SK-N-SH (cell line): ENCODE data around the gene RIOK1. TPM values are rescaled to one million over a fixed set of nuclear protein-coding genes. Genes with fewer than 3 reads are reported as not detected.

Source experiments
- CTCF ChIA-PET: fragments of 300-600, 350-600 bp; formaldehyde crosslinking; extraction: SDS; loops from one replicate; lab custom pipeline; 2021; lab: Yijun Ruan, JAX
- POLR2A ChIA-PET: fragments of 350-600 bp; sonication (Branson Sonifier 250); formaldehyde crosslinking; extraction: SDS; loops from one replicate; lab custom pipeline; 2020; ENCODE audit warnings: antibody characterized with exemption, inconsistent platforms; lab: Yijun Ruan, JAX
- DNase-seq: peaks from one replicate; pipeline ENCODE4 v3.0.0; 2012
- H2AFZ ChIP-seq: fragments of 200-600 bp; sonication (generic); 2 replicates; pipeline ENCODE4 v1.8.1; 2016; ENCODE audit warnings: antibody characterized with exemption, mild to moderate bottlenecking, low read depth
- H3F3A ChIP-seq: fragments of 200-600 bp; sonication (generic); replicated peaks from 2 replicates; pipeline ENCODE3; 2016; ENCODE audit warnings: antibody characterized with exemption, mild to moderate bottlenecking; ENCODE audit not compliant: insufficient read depth
- H3K27ac ChIP-seq, 2 experiments: fragments of 200-500 bp in 1 of 2; fragments of 200-600 bp in 1 of 2; sonication (Bioruptor generic) in 1 of 2; sonication (generic), shearing (Covaris generic) in 1 of 2; 2 replicates each; pipeline versions ENCODE4 v1.5.1 to v1.6.1; 2014 to 2016; ENCODE audit warnings: low read depth in 2 of 2, inconsistent platforms in 1 of 2, low read length in 1 of 2, mild to moderate bottlenecking in 1 of 2, mixed read lengths in 1 of 2
- H3K27me3 ChIP-seq: fragments of 200-600 bp; sonication (generic), shearing (Covaris generic); 2 replicates; pipeline ENCODE4 v1.6.1; 2016; ENCODE audit warnings: mixed run types; ENCODE audit not compliant: insufficient read depth
- H3K36me3 ChIP-seq, 2 experiments: fragments of 200-500 bp in 1 of 2; fragments of 200-600 bp in 1 of 2; sonication (Bioruptor generic) in 1 of 2; sonication (generic) in 1 of 2; replicated peaks in 1 of 2; 2 replicates each; pipeline versions ENCODE3 to v1.5.1; 2014 to 2016; ENCODE audit warnings: low read length in 1 of 2, mild to moderate bottlenecking in 1 of 2; ENCODE audit not compliant: insufficient read depth in 2 of 2, control insufficient read depth in 1 of 2
- H3K4me1 ChIP-seq, 2 experiments: fragments of 200-500 bp in 1 of 2; fragments of 200-600 bp in 1 of 2; sonication (Bioruptor generic) in 1 of 2; sonication (generic), shearing (Covaris generic) in 1 of 2; 2 replicates each; pipeline versions ENCODE4 v1.5.1 to v1.6.1; 2014 to 2016; ENCODE audit warnings: low read depth in 1 of 2, low read length in 1 of 2, mixed run types in 1 of 2; ENCODE audit not compliant: insufficient read depth in 2 of 2, control insufficient read depth in 1 of 2
- H3K4me2 ChIP-seq: fragments of 200-600 bp; sonication (generic), shearing (Covaris generic); 2 replicates; pipeline ENCODE4 v1.6.1; 2017; ENCODE audit warnings: mixed run types
- H3K4me3 ChIP-seq, 2 experiments: fragments of 200-500 bp in 1 of 2; fragments of 200-600 bp in 1 of 2; sonication (Bioruptor generic) in 1 of 2; sonication (generic), shearing (Covaris generic) in 1 of 2; 2 replicates each; pipeline versions ENCODE4 v1.5.1 to v1.8.1; 2014 to 2016; ENCODE audit warnings: low read depth in 2 of 2, inconsistent platforms in 1 of 2, low read length in 1 of 2, mild to moderate bottlenecking in 1 of 2, mixed read lengths in 1 of 2, moderate library complexity in 1 of 2
- H3K79me2 ChIP-seq: fragments of 200-600 bp; sonication (generic); 2 replicates; pipeline ENCODE4 v1.8.1; 2017; ENCODE audit warnings: mild to moderate bottlenecking; ENCODE audit not compliant: insufficient read depth
- H3K9ac ChIP-seq: fragments of 200-600 bp; sonication (generic); 2 replicates; pipeline ENCODE4 v1.6.1; 2017; ENCODE audit warnings: mixed run types
- H3K9me2 ChIP-seq: fragments of 200-600 bp; sonication (generic); 2 replicates; pipeline ENCODE4 v1.6.1; 2017; ENCODE audit warnings: mixed run types
- H3K9me3 ChIP-seq: fragments of 200-600 bp; sonication (generic); 2 replicates; pipeline ENCODE4 v1.6.1; 2017; ENCODE audit warnings: mixed run types, mild to moderate bottlenecking, moderate library complexity
- H4K20me1 ChIP-seq: fragments of 200-600 bp; sonication (generic); 2 replicates; pipeline ENCODE4 v1.6.1; 2017; ENCODE audit warnings: mild to moderate bottlenecking, mixed run types; ENCODE audit not compliant: insufficient read depth
- CHD2 ChIP-seq: fragments of 150-350 bp; IDR thresholded peaks from 2 replicates; pipeline ENCODE4 v1.6.1; 2018; ENCODE audit warnings: low read length; ENCODE audit not compliant: partially characterized antibody
- ELF1 ChIP-seq: IDR thresholded peaks from 2 replicates; pipeline ENCODE4 v1.4.0; 2012
- FOSL2 ChIP-seq: IDR thresholded peaks from 2 replicates; pipeline ENCODE4 v1.4.0; 2012; ENCODE audit warnings: low read depth, mild to moderate bottlenecking, moderate library complexity, borderline replicate concordance
- FOXM1 ChIP-seq: IDR thresholded peaks from 2 replicates; pipeline ENCODE4 v1.4.0; 2012; ENCODE audit warnings: low read depth, mild to moderate bottlenecking
- GABPA ChIP-seq: IDR thresholded peaks from 2 replicates; pipeline ENCODE4 v1.4.0; 2012; ENCODE audit warnings: low read depth, mild to moderate bottlenecking
- GATA2 ChIP-seq: sonication (generic); formaldehyde crosslinking; IDR thresholded peaks from 2 replicates; pipeline ENCODE4 v1.5.0; 2020; ENCODE audit warnings: mild to moderate bottlenecking, missing genetic modification reagents
- JUND ChIP-seq: IDR thresholded peaks from 2 replicates; pipeline ENCODE4 v1.4.0; 2012
- MEF2A ChIP-seq: IDR thresholded peaks from 2 replicates; pipeline ENCODE4 v1.4.0; 2012; ENCODE audit warnings: low read depth, borderline replicate concordance
- MXI1 ChIP-seq: IDR thresholded peaks from 2 replicates; pipeline ENCODE4 v1.6.1; 2012; ENCODE audit warnings: mild to moderate bottlenecking, low read depth, low read length, improper control_type of control experiment
- NFIC ChIP-seq: IDR thresholded peaks from 2 replicates; pipeline ENCODE4 v1.4.0; 2012; ENCODE audit warnings: borderline replicate concordance
- NRF1 ChIP-seq: IDR thresholded peaks from 2 replicates; pipeline ENCODE4 v1.6.1; 2012; ENCODE audit warnings: low read depth, mild to moderate bottlenecking, low read length
- RAD21 ChIP-seq: IDR thresholded peaks from 2 replicates; pipeline ENCODE4 v1.6.1; 2012; ENCODE audit warnings: mild to moderate bottlenecking, low read length
- TAF1 ChIP-seq: IDR thresholded peaks from 2 replicates; pipeline ENCODE4 v1.6.1; 2012; ENCODE audit warnings: low read depth, mild to moderate bottlenecking, low read length, moderate library complexity, borderline replicate concordance
- TCF12 ChIP-seq: IDR thresholded peaks from 2 replicates; pipeline ENCODE4 v1.4.0; 2012
- WGBS: methylation state at CpG from one replicate; pipeline ENCODE4 v1.1.6; 2017; ENCODE audit warnings: low lambda C conversion rate; 5-methylcytosine and 5-hydroxymethylcytosine counted together
- polyA plus RNA-seq, 3 experiments: library from polyadenylated mRNA; depleted of rRNA; stranded (reverse); fragments of >200 nt; gene quantifications; 2 replicates each; pipeline ENCODE4 v1.2.3, GENCODE V29; 2012
- TF ChIP-seq, protein P1 (sequence below): fragments of 200-600 bp; sonication (generic); IDR thresholded peaks from 2 replicates; pipeline ENCODE4 v1.6.1; 2017; ENCODE audit warnings: antibody characterized with exemption, mild to moderate bottlenecking, moderate library complexity
- TF ChIP-seq, protein P2 (sequence below): IDR thresholded peaks from 2 replicates; pipeline ENCODE4 v1.4.0; 2012; ENCODE audit warnings: low read depth
- TF ChIP-seq, protein P3 (sequence below): IDR thresholded peaks from 2 replicates; pipeline ENCODE4 v1.4.0; 2012; ENCODE audit warnings: low read depth, borderline replicate concordance
- TF ChIP-seq, protein P4 (sequence below): IDR thresholded peaks from 2 replicates; pipeline ENCODE4; 2012
- TF ChIP-seq, protein P5 (sequence below): fragments of 150-350 bp; IDR thresholded peaks from 2 replicates; pipeline ENCODE4 v1.6.1; 2017; ENCODE audit warnings: antibody characterized with exemption, low read length, low read depth, borderline replicate concordance
- TF ChIP-seq, protein P6 (sequence below): fragments of 150-350 bp; IDR thresholded peaks from 2 replicates; pipeline ENCODE4 v1.6.1; 2016; ENCODE audit warnings: mild to moderate bottlenecking, low read depth, low read length

The RIOK1 gene
- polyA plus RNA-seq, 1 of the 3 experiments (the other 2 are of a cell fraction) = 18.7 TPM

DNA sequence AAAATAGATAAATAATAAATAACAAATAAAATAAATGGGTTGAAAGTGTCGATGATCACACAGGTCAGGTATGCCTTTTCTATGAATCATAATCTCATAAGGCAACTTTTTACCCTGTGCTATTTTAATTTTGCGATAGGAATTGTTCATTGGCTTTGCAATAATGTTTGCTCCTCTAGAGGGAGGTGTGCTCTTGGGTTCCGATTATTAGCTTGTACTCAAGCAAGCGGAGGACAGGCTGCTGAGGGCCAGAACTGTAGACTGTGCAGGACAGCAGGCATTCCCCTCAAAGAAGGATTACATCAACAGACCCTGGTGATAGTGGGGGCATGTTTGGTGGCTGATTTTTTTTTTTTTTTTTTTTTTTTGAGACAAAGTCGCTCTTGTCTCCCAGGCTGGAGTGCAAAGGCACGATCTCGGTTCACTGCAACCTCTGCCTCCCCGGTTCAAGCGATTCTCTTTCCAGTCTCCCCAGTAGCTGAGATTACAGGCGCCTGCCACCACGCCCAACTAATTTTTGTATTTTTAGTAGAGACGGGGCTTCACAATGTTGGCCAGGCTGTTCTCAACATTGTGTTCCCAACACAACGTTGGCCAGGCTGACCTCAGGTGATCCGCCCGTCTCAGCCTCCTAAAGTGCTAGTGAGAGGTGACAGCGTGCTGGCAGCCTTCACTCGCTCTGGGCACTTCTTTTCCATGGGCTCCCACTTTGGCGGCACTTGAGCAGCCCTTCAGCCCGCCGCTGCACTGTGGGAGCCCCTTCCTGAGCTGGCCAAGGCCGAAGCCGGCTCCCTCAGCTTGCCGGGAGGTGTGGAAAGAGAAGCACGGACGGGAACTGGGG is 35.6 kb downstream of the RIOK1 start:
- Histone ChIP-seq H3K27ac (no peak overlapping the region), H3K4me1 (no peaks in the 10 kb centered on the region), H3K27me3 (no peaks in the 10 kb centered on the region), H3K9ac (no peak overlapping the region), H3K9me3 (no peaks in the 10 kb centered on the region), H3K4me2 (no peak overlapping the region), H3K9me2 (no peaks in the 10 kb centered on the region), H3K36me3 (no peaks in the 10 kb centered on the region), H4K20me1 (no peaks in the 10 kb centered on the region), H3K79me2 (no peaks in the 10 kb centered on the region), H2AFZ (no peak overlapping the region), H3K4me3 (no peak overlapping the region), H3F3A (no peaks in the 10 kb centered on the region)
- TF ChIP-seq FOSL2 (no peak), MEF2A (no peak), TAF1 (no peak), CHD2 (no peak), RAD21 (peak; percentile 48), GABPA (no peak)
- TF ChIP-seq, protein P1, sequence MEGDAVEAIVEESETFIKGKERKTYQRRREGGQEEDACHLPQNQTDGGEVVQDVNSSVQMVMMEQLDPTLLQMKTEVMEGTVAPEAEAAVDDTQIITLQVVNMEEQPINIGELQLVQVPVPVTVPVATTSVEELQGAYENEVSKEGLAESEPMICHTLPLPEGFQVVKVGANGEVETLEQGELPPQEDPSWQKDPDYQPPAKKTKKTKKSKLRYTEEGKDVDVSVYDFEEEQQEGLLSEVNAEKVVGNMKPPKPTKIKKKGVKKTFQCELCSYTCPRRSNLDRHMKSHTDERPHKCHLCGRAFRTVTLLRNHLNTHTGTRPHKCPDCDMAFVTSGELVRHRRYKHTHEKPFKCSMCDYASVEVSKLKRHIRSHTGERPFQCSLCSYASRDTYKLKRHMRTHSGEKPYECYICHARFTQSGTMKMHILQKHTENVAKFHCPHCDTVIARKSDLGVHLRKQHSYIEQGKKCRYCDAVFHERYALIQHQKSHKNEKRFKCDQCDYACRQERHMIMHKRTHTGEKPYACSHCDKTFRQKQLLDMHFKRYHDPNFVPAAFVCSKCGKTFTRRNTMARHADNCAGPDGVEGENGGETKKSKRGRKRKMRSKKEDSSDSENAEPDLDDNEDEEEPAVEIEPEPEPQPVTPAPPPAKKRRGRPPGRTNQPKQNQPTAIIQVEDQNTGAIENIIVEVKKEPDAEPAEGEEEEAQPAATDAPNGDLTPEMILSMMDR = peak; percentile 43; the same call in 1 of the 2 replicates
- TF ChIP-seq, protein P2, sequence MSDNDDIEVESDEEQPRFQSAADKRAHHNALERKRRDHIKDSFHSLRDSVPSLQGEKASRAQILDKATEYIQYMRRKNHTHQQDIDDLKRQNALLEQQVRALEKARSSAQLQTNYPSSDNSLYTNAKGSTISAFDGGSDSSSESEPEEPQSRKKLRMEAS = no peak
- WGBS = 83% methylated on average over 20 of the region's 25 CpGs
- ChIA-PET POLR2A (interaction anchor here (0.6 kb wide), 1 partner anchor 19 kb away, joined by 4 read pairs; no protein-coding TSS in a partner anchor), CTCF (interaction anchor here (0.8 to 1.8 kb wide), 3 partner anchors 18 to 190 kb away, joined by 3 to 4 read pairs (median 3); no protein-coding TSS in a partner anchor)
- DNase-seq = peak; percentile 34

DNA sequence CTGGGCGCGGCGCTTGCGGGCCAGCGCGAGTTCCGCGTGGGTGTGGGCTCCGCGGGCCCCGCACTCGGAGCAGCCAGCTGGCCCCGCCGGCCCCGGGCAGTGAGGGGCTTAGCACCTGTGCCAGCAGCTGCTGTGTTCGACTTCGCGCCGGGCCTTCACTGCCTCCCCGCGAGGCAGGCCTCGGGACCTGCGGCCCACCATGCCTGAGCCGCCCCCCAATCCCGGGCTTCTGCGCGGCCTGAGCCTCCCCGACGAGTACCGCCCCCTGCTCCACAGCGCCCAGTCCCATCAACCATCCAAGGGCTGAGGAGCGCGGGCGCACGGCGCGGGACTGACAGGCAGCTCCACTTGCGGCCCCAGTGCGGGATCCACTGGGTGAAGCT is 36.2 kb downstream of the RIOK1 start:
- Histone ChIP-seq H3K4me3 (no peak overlapping the region), H3K9me2 (no peaks in the 10 kb centered on the region), H3K4me2 (no peak overlapping the region), H3K27me3 (no peaks in the 10 kb centered on the region), H3K9ac (no peak overlapping the region), H4K20me1 (no peaks in the 10 kb centered on the region), H3K27ac (no peak overlapping the region), H3K79me2 (no peaks in the 10 kb centered on the region), H3F3A (no peaks in the 10 kb centered on the region), H3K4me1 (no peaks in the 10 kb centered on the region), H3K9me3 (no peaks in the 10 kb centered on the region), H3K36me3 (no peaks in the 10 kb centered on the region), H2AFZ (no peak overlapping the region)
- DNase-seq = no peak
- POLR2A ChIA-PET = interaction anchor here (0.6 kb wide), 1 partner anchor 19 kb away, joined by 4 read pairs; no protein-coding TSS in a partner anchor
- WGBS = 91% methylated on average over 17 of the region's 39 CpGs
- CTCF ChIA-PET = interaction anchor here (1.5 to 1.8 kb wide), 2 partner anchors 17 to 189 kb away, joined by 3 to 4 read pairs; no protein-coding TSS in a partner anchor
- no peak for TF ChIP-seq ELF1
- no peak for TF ChIP-seq NRF1
- TF ChIP-seq NFIC = no peak
- no peak for TF ChIP-seq FOXM1
- TF ChIP-seq, protein P3, sequence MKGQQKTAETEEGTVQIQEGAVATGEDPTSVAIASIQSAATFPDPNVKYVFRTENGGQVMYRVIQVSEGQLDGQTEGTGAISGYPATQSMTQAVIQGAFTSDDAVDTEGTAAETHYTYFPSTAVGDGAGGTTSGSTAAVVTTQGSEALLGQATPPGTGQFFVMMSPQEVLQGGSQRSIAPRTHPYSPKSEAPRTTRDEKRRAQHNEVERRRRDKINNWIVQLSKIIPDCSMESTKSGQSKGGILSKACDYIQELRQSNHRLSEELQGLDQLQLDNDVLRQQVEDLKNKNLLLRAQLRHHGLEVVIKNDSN = no peak
- no peak for TF ChIP-seq GATA2
- TF ChIP-seq TCF12 = no peak
- TF ChIP-seq, protein P4, sequence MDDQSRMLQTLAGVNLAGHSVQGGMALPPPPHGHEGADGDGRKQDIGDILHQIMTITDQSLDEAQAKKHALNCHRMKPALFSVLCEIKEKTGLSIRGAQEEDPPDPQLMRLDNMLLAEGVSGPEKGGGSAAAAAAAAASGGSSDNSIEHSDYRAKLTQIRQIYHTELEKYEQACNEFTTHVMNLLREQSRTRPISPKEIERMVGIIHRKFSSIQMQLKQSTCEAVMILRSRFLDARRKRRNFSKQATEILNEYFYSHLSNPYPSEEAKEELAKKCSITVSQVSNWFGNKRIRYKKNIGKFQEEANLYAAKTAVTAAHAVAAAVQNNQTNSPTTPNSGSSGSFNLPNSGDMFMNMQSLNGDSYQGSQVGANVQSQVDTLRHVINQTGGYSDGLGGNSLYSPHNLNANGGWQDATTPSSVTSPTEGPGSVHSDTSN = no peak
- TF ChIP-seq, protein P5, sequence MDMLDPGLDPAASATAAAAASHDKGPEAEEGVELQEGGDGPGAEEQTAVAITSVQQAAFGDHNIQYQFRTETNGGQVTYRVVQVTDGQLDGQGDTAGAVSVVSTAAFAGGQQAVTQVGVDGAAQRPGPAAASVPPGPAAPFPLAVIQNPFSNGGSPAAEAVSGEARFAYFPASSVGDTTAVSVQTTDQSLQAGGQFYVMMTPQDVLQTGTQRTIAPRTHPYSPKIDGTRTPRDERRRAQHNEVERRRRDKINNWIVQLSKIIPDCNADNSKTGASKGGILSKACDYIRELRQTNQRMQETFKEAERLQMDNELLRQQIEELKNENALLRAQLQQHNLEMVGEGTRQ = no peak
- TF ChIP-seq, protein P6, sequence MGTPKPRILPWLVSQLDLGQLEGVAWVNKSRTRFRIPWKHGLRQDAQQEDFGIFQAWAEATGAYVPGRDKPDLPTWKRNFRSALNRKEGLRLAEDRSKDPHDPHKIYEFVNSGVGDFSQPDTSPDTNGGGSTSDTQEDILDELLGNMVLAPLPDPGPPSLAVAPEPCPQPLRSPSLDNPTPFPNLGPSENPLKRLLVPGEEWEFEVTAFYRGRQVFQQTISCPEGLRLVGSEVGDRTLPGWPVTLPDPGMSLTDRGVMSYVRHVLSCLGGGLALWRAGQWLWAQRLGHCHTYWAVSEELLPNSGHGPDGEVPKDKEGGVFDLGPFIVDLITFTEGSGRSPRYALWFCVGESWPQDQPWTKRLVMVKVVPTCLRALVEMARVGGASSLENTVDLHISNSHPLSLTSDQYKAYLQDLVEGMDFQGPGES = no peak
- TF ChIP-seq MXI1 = no peak
- no peak for TF ChIP-seq JUND
